ENCODE measurements around the gene LRRN4CL. TPM values are rescaled to one million over a fixed set of nuclear protein-coding genes. Genes with fewer than 3 reads are reported as not detected.

LRRN4CL gene
- total and polyA plus RNA-seq, 9 of the 15 experiments (the other 6 are each of a cell fraction or from before 2014, with no cell fraction given): 0.03 to 0.11 (median 0.05) TPM; not detected in 4

GRCh38 chr11:62665075-62665598 lies 24.2 kb downstream of the LRRN4CL start, which contains the start of the genes C11orf98 and CSKMT (continued):
- TF ChIP-seq ZNF518B (CRISPR knock-in tag; IDR thresholded peaks at IDR 0.05) (peak; percentile 75; the same call in 1 of the 2 replicates), C11orf30 (IDR thresholded peaks at IDR 0.05; ENCODE audit: low read depth) (no peak), ZSCAN29 (IDR thresholded peaks at IDR 0.05) (0 out of 2 replicates have a peak, but pooled peaks have one; percentile 22), ZFPM2 (CRISPR knock-in tag; IDR thresholded peaks at IDR 0.05) (peak; percentile 78; the same call in 1 of the 2 replicates), ZFP36 (IDR thresholded peaks at IDR 0.05; ENCODE audit: low read depth, low read length, partially characterized antibody) (peak; percentile 57), ZNF124 (CRISPR knock-in tag; IDR thresholded peaks at IDR 0.05) (no peak), PHTF2 (CRISPR knock-in tag; IDR thresholded peaks at IDR 0.05) (peak; percentile 86; the same call in 1 of the 2 replicates), SMARCB1 (IDR thresholded peaks at IDR 0.05; ENCODE audit: insufficient read length, low read depth) (no peak), HNRNPH1 (optimal IDR thresholded peaks at IDR 0.05; ENCODE audit: low read depth, low read length) (peak; percentile 76), MCM5 (IDR thresholded peaks at IDR 0.05; ENCODE audit: low read depth) (no peak), ILK (tag; IDR thresholded peaks at IDR 0.05; ENCODE audit: borderline replicate concordance, low read depth) (no peak), DEAF1 (CRISPR knock-in tag; IDR thresholded peaks at IDR 0.05) (0 out of 2 replicates have a peak, but pooled peaks have one; percentile 8), PHB2 (IDR thresholded peaks at IDR 0.05; ENCODE audit: low read depth) (no peak), SMARCE1 (IDR thresholded peaks at IDR 0.05) (no peak), LCOR (CRISPR knock-in tag; IDR thresholded peaks at IDR 0.05) (peak; percentile 28; the same call in 1 of the 2 replicates), U2AF1 (optimal IDR thresholded peaks at IDR 0.05; ENCODE audit: low read depth, low read length) (peak; percentile 19), U2AF2 (optimal IDR thresholded peaks at IDR 0.05; ENCODE audit: low read depth, low read length) (no peak)
- TF ChIP-seq, protein P1, sequence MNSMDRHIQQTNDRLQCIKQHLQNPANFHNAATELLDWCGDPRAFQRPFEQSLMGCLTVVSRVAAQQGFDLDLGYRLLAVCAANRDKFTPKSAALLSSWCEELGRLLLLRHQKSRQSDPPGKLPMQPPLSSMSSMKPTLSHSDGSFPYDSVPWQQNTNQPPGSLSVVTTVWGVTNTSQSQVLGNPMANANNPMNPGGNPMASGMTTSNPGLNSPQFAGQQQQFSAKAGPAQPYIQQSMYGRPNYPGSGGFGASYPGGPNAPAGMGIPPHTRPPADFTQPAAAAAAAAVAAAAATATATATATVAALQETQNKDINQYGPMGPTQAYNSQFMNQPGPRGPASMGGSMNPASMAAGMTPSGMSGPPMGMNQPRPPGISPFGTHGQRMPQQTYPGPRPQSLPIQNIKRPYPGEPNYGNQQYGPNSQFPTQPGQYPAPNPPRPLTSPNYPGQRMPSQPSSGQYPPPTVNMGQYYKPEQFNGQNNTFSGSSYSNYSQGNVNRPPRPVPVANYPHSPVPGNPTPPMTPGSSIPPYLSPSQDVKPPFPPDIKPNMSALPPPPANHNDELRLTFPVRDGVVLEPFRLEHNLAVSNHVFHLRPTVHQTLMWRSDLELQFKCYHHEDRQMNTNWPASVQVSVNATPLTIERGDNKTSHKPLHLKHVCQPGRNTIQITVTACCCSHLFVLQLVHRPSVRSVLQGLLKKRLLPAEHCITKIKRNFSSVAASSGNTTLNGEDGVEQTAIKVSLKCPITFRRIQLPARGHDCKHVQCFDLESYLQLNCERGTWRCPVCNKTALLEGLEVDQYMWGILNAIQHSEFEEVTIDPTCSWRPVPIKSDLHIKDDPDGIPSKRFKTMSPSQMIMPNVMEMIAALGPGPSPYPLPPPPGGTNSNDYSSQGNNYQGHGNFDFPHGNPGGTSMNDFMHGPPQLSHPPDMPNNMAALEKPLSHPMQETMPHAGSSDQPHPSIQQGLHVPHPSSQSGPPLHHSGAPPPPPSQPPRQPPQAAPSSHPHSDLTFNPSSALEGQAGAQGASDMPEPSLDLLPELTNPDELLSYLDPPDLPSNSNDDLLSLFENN (IDR thresholded peaks at IDR 0.05; ENCODE audit: low read depth in 2 of 2, low read length in 2 of 2): peak in 1 of 2 experiments; percentile 92; a peak in 2 of 4 replicates
- TF ChIP-seq, protein P2, sequence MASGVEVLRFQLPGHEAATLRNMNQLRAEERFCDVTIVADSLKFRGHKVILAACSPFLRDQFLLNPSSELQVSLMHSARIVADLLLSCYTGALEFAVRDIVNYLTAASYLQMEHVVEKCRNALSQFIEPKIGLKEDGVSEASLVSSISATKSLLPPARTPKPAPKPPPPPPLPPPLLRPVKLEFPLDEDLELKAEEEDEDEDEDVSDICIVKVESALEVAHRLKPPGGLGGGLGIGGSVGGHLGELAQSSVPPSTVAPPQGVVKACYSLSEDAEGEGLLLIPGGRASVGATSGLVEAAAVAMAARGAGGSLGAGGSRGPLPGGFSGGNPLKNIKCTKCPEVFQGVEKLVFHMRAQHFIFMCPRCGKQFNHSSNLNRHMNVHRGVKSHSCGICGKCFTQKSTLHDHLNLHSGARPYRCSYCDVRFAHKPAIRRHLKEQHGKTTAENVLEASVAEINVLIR (CRISPR knock-in tag; IDR thresholded peaks at IDR 0.05): no peak

Measured in K562 (cell line).